Keratinocyte (primary cell): ENCODE results near the gene RHBDL2. TPM values are rescaled to one million over a fixed set of nuclear protein-coding genes. Genes with fewer than 3 reads are reported as not detected.

Experiments
- DNase-seq: peaks from one replicate; pipeline ENCODE4 v3.0.0-alpha.2; 2011; ENCODE audit warnings: low read depth, missing footprints, low spot score
- FAIRE-seq: peaks from 2 replicates; lab custom pipeline; 2011; peaks lifted over from hg19 to GRCh38; lab: Jason Lieb, UNC
- H2AFZ ChIP-seq: 2 replicates; pipeline ENCODE4 v1.6.0; 2012; ENCODE audit warnings: low read length, control low read depth, inconsistent platforms; ENCODE audit not compliant: control insufficient read depth
- H3K27ac ChIP-seq: 2 replicates; pipeline ENCODE4 v1.5.1; 2011; ENCODE audit warnings: low read length; ENCODE audit not compliant: control insufficient read depth, insufficient read depth
- H3K27me3 ChIP-seq: 3 replicates; pipeline ENCODE4 v1.6.0; 2011; ENCODE audit warnings: low read length; ENCODE audit not compliant: control insufficient read depth, insufficient read depth; ENCODE audit errors: extremely low read depth
- H3K36me3 ChIP-seq, 2 experiments: 2 replicates in 1 of 2; 3 replicates in 1 of 2; pipeline ENCODE4 v1.5.1; 2011; ENCODE audit warnings: low read length in 2 of 2, mild to moderate bottlenecking in 1 of 2; ENCODE audit not compliant: control insufficient read depth in 2 of 2, insufficient read depth in 2 of 2; ENCODE audit errors: extremely low read depth in 1 of 2
- H3K4me1 ChIP-seq: 3 replicates; pipeline ENCODE4 v1.5.1; 2011; ENCODE audit warnings: low read length; ENCODE audit not compliant: control insufficient read depth, insufficient read depth; ENCODE audit errors: extremely low read depth
- H3K4me2 ChIP-seq: 3 replicates; pipeline ENCODE4 v1.6.0; 2011; ENCODE audit warnings: low read depth, low read length; ENCODE audit not compliant: control insufficient read depth, insufficient read depth; ENCODE audit errors: extremely low read depth
- H3K4me3 ChIP-seq, 3 experiments: fragments of 200-600 bp in 1 of 3; sonication (generic) in 1 of 3; 2 replicates in 2 of 3; 3 replicates in 1 of 3; pipeline ENCODE4 v1.5.1; 2011 to 2016; ENCODE audit warnings: low read length in 3 of 3, mild to moderate bottlenecking in 3 of 3, control low read depth in 2 of 3, inconsistent platforms in 1 of 3, low read depth in 1 of 3, mixed read lengths in 1 of 3, mixed run types in 1 of 3, moderate library complexity in 1 of 3; ENCODE audit not compliant: control insufficient read depth in 2 of 3, insufficient read depth in 2 of 3; ENCODE audit errors: extremely low read depth in 1 of 3
- H3K79me2 ChIP-seq: 2 replicates; pipeline ENCODE4 v1.6.0; 2012; ENCODE audit warnings: low read length; ENCODE audit not compliant: control insufficient read depth, insufficient read depth
- H3K9ac ChIP-seq: 3 replicates; pipeline ENCODE4 v1.6.0; 2011; ENCODE audit warnings: low read length; ENCODE audit not compliant: control insufficient read depth, insufficient read depth; ENCODE audit errors: extremely low read depth
- H3K9me1 ChIP-seq: 3 replicates; pipeline ENCODE4 v1.6.0; 2011; ENCODE audit warnings: low read length; ENCODE audit not compliant: control insufficient read depth, insufficient read depth; ENCODE audit errors: extremely low read depth
- H3K9me3 ChIP-seq: 2 replicates; pipeline ENCODE4 v1.5.1; 2012; ENCODE audit warnings: low read depth, low read length; ENCODE audit not compliant: control insufficient read depth
- H4K20me1 ChIP-seq: 3 replicates; pipeline ENCODE4 v1.6.0; 2011; ENCODE audit warnings: low read length; ENCODE audit not compliant: control insufficient read depth, insufficient read depth; ENCODE audit errors: extremely low read depth
- CTCF ChIP-seq, 3 experiments: IDR thresholded peaks in 1 of 3; conservative IDR thresholded peaks in 1 of 3; optimal IDR thresholded peaks in 1 of 3; 2 replicates in 2 of 3; 3 replicates in 1 of 3; pipeline versions ENCODE3 to v1.5.1; 2011; ENCODE audit warnings: low read length in 3 of 3, mild to moderate bottlenecking in 3 of 3, moderate library complexity in 2 of 3, control low read depth in 1 of 3, inconsistent platforms in 1 of 3; ENCODE audit not compliant: insufficient read depth in 2 of 3; ENCODE audit errors: extremely low read depth in 1 of 3
- EZH2 ChIP-seq: IDR thresholded peaks from one replicate; pipeline ENCODE4 v1.6.1; 2012; ENCODE audit warnings: inconsistent platforms, mild to moderate bottlenecking, low read length, moderate library complexity
- dilution Hi-C: fragments of 300-500 bp; cut with MboI; formaldehyde crosslinking; loops from one replicate; pipeline ENCODE4 v1.7.0; 2020; ENCODE audit warnings: low sequenced_read_pairs; ENCODE audit not compliant: extremely low pct_ligation_motif_present
- polyA plus RNA-seq, 5 experiments: library from polyadenylated mRNA; depleted of rRNA in 3 of 5; stranded (reverse) in 3 of 5; stranded (forward) in 1 of 5; unstranded in 1 of 5; fragments of >200 nt; gene quantifications; 1 replicate in 1 of 5; 2 replicates in 3 of 5; 3 replicates in 1 of 5; pipeline versions ENCODE4 v1.2.1 to v1.2.3, GENCODE V29; 2011 to 2012; ENCODE audit warnings: missing spikeins in 2 of 5, low read depth in 1 of 5, low replicate concordance in 1 of 5

RHBDL2 gene
- polyA plus RNA-seq, 1 donor (not counting 4 experiments of a cell fraction or from before 2014, with no cell fraction given) = 7.9 TPM

DNA sequence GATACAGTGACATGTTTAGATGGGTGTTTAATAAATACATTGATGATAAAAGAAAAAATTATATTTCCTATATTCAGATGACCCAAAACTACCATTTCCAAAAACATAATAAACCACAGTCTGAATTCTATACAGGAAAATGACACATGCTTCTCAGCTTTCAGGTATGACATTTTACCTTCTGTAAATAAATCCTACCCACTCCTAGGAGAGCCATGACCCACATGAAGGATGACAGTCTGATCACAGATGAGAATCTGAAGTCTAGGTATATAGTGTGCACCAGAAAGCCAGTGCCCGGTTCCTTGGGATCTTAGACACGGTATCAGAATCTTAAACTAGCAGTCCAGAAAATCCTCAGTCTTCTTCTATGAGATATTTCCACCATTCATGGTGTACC lies 56.5 kb downstream of the RHBDL2 start:
- Histone ChIP-seq H3K79me2 (no peaks in the 10 kb centered on the region), H3K4me2 (no peak overlapping the region), H3K9ac (no peak overlapping the region), H3K27me3 (no peaks in the 10 kb centered on the region), H4K20me1 (no peaks in the 10 kb centered on the region), H3K27ac (no peak overlapping the region), H3K4me1 (no peaks in the 10 kb centered on the region), H3K9me1 (no peaks in the 10 kb centered on the region), H3K36me3 (peaks cover 0 to 1% of the 10 kb centered on the region in 2 experiments), H2AFZ (no peak overlapping the region), H3K9me3 (no peaks in the 10 kb centered on the region), H3K4me3 (no peak overlapping the region)
- DNase-seq = no peak
- FAIRE-seq = no peak
- dilution Hi-C loops = no loop called here
- TF ChIP-seq CTCF (optimal IDR thresholded peaks at IDR 0.05 in 1 of 3, IDR thresholded peaks at IDR 0.05 in 1 of 3, conservative IDR thresholded peaks at IDR 0.05 in 1 of 3; ENCODE audit: extremely low read depth in 1 of 3, insufficient read depth in 2 of 3, low read length in 3 of 3) (no peak), EZH2 (no peak)

- no peak for DNase-seq
- dilution Hi-C loops = no loop called here
- Histone ChIP-seq H3K4me3 (no peak within 1 kb of the TSS), H3K27ac (no peak within 1 kb of the TSS), H3K9me1 (no peaks in the 10 kb centered on the region), H3K9ac (no peak within 1 kb of the TSS), H2AFZ (no peak within 1 kb of the TSS), H3K27me3 (no peaks in the 10 kb centered on the region), H3K79me2 (no peaks in the 10 kb centered on the region), H3K4me1 (no peaks in the 10 kb centered on the region), H4K20me1 (no peaks in the 10 kb centered on the region), H3K4me2 (no peak within 1 kb of the TSS), H3K9me3 (no peaks in the 10 kb centered on the region), H3K36me3 (no peaks in the 10 kb centered on the region)
- no peak for TF ChIP-seq EZH2
- TF ChIP-seq CTCF (optimal IDR thresholded peaks at IDR 0.05 in 1 of 3, IDR thresholded peaks at IDR 0.05 in 1 of 3, conservative IDR thresholded peaks at IDR 0.05 in 1 of 3; ENCODE audit: extremely low read depth in 1 of 3, insufficient read depth in 2 of 3, low read length in 3 of 3) = no peak
- no peak for FAIRE-seq
Measured at GRCh38 chr1:38881487-38881886, 60.1 kb downstream of the RHBDL2 start, which contains the start of gene GJA9. Gene GJA9, minus strand, starts transcription at chr1:38881587. Its CDS starts 5,489 bp downstream, at chr1:38876098.
